A172 (cell line): ENCODE results near the gene NFKB2. TPM values are rescaled to one million over a fixed set of nuclear protein-coding genes. Genes with fewer than 3 reads are reported as not detected.
A peak's percentile ranks its signal among the peaks of the same experiment; 100 is the strongest.

ENCODE experiments used
- DNase-seq: peaks from one replicate; pipeline ENCODE4 v3.0.0-alpha.2; 2015; ENCODE audit warnings: low spot score
- total RNA-seq: library from RNA; depleted of rRNA; stranded (reverse); fragments of >200 nt; shearing (Covaris generic); gene quantifications from 2 replicates; pipeline ENCODE4 v1.2.3, GENCODE V29; 2014

NFKB2 gene
- total RNA-seq, 1 experiment from 2014 or later = 63.0 TPM

GRCh38 chr10:102408728-102409603 lies 13.5 kb downstream of the NFKB2 start:
- DNase-seq = no peak

GRCh38 chr10:102409604-102410428 lies 14.3 kb downstream of the NFKB2 start:
- DNase-seq = no peak

GRCh38 chr10:102410429-102411073 lies 15.0 kb downstream of the NFKB2 start:
- no peak for DNase-seq

GRCh38 chr10:102411341-102412255 lies 16.1 kb downstream of the NFKB2 start:
- DNase-seq = no peak

GRCh38 chr10:102412293-102412692 lies 16.8 kb downstream of the NFKB2 start:
- no peak for DNase-seq

GRCh38 chr10:102413053-102413705 lies 17.7 kb downstream of the NFKB2 start:
- peak; percentile 38 for DNase-seq

- DNase-seq = no peak
Observed at GRCh38 chr10:102413806-102414561, 18.5 kb downstream of the NFKB2 start.

- no peak for DNase-seq
Observed at GRCh38 chr10:102414749-102415148, 19.2 kb downstream of the NFKB2 start.

GRCh38 chr10:102416283-102416682 lies 20.8 kb downstream of the NFKB2 start:
- DNase-seq = no peak

- no peak for DNase-seq
Observed at GRCh38 chr10:102416695-102417094, 21.2 kb downstream of the NFKB2 start.

- DNase-seq = no peak
Observed at GRCh38 chr10:102418622-102419268, 23.2 kb downstream of the NFKB2 start, which contains the start of gene PSD. PSD (minus strand) TSS chr10:102418785; CDS start chr10:102417038, 1,747 bp downstream.

- DNase-seq = no peak
Observed at GRCh38 chr10:102419269-102420180, 24.0 kb downstream of the NFKB2 start.

- DNase-seq = no peak
Observed at GRCh38 chr10:102420181-102420713, 24.7 kb downstream of the NFKB2 start.

GRCh38 chr10:102420714-102421506 lies 25.4 kb downstream of the NFKB2 start, which contains the start of gene FBXL15:
FBXL15 (plus strand) TSS chr10:102420836; CDS start chr10:102421130, 294 bp downstream.
- peak; percentile 95 for DNase-seq

GRCh38 chr10:102421507-102421756 lies 25.9 kb downstream of the NFKB2 start:
- DNase-seq = no peak

GRCh38 chr10:102421757-102422512 lies 26.4 kb downstream of the NFKB2 start:
- no peak for DNase-seq
